HepG2 (cell line): ENCODE data around the gene SLC22A5. TPM values are rescaled to one million over a fixed set of nuclear protein-coding genes. Genes with fewer than 3 reads are reported as not detected.

Experiments used
- CHD2 ChIP-seq: IDR thresholded peaks from 2 replicates; pipeline ENCODE4 v1.6.1; 2011; ENCODE audit warnings: low read depth, low read length, improper control_type of control experiment
- FOXP1 ChIP-seq, 2 experiments: fragments of 450-650 bp in 1 of 2; IDR thresholded peaks; 2 replicates each; pipeline ENCODE4 v1.6.1; 2017 to 2018; ENCODE audit warnings: antibody characterized with exemption in 1 of 2
- HDAC1 ChIP-seq: sonication (generic); formaldehyde crosslinking; IDR thresholded peaks from 2 replicates; pipeline ENCODE4 v1.5.1; 2020; ENCODE audit warnings: mild to moderate bottlenecking, missing genetic modification reagents
- IKZF1 ChIP-seq: fragments of 450-650 bp; IDR thresholded peaks from 2 replicates; pipeline ENCODE4 v1.7.1; 2016
- MBD4 ChIP-seq: IDR thresholded peaks from 2 replicates; pipeline ENCODE4 v1.6.1; 2012; ENCODE audit warnings: low read length, inconsistent platforms, borderline replicate concordance
- MTA1 ChIP-seq: sonication (generic); formaldehyde crosslinking; IDR thresholded peaks from 2 replicates; pipeline ENCODE4 v1.4.0; 2020; ENCODE audit warnings: missing genetic modification reagents, mild to moderate bottlenecking, borderline replicate concordance
- NAIF1 ChIP-seq: sonication (generic); formaldehyde crosslinking; IDR thresholded peaks from 2 replicates; pipeline ENCODE4 v1.5.0; 2020; ENCODE audit warnings: mild to moderate bottlenecking, missing genetic modification reagents, borderline replicate concordance
- NFIC ChIP-seq: IDR thresholded peaks from 2 replicates; pipeline ENCODE4 v1.6.1; 2012; ENCODE audit warnings: mild to moderate bottlenecking, low read length, inconsistent platforms
- POLR2A ChIP-seq, 2 experiments: IDR thresholded peaks; 2 replicates each; pipeline ENCODE4 v1.6.1; 2011; ENCODE audit warnings: low read depth in 2 of 2, low read length in 2 of 2, mild to moderate bottlenecking in 1 of 2, moderate library complexity in 1 of 2; ENCODE audit not compliant: insufficient read depth in 1 of 2
- SNAPC2 ChIP-seq: sonication (generic); formaldehyde crosslinking; IDR thresholded peaks from 2 replicates; pipeline ENCODE4 v1.8.1; 2022; ENCODE audit warnings: mild to moderate bottlenecking, missing genetic modification reagents
- SOX6 ChIP-seq, 2 experiments: fragments of 450-650 bp in 1 of 2; sonication (generic) in 1 of 2; formaldehyde crosslinking in 1 of 2; IDR thresholded peaks; 2 replicates each; pipeline versions ENCODE4 v1.4.0 to v1.6.1; 2017 to 2020; ENCODE audit warnings: antibody characterized with exemption in 1 of 2, mild to moderate bottlenecking in 1 of 2, missing genetic modification reagents in 1 of 2
- ZFP1 ChIP-seq: IDR thresholded peaks from 2 replicates; pipeline ENCODE4 v1.6.1; 2016
- ZNF383 ChIP-seq: sonication (generic); formaldehyde crosslinking; IDR thresholded peaks from 2 replicates; pipeline ENCODE4 v1.4.0; 2020; ENCODE audit warnings: missing genetic modification reagents, mild to moderate bottlenecking, borderline replicate concordance
- ZNF614 ChIP-seq: IDR thresholded peaks from 2 replicates; pipeline ENCODE4 v1.6.1; 2018; ENCODE audit warnings: missing biosample characterization, missing genetic modification reagents, inconsistent platforms, borderline replicate concordance
- polyA plus RNA-seq, 8 experiments: library from polyadenylated mRNA; depleted of rRNA in 3 of 8; stranded (reverse) in 7 of 8; unstranded in 1 of 8; fragments of >200 nt; fragmentation: Illumina TruSeq in 4 of 8; extraction: Trizol in 4 of 8; gene quantifications; 2 replicates each; pipeline versions ENCODE4 v1.2.1 to v1.2.3, GENCODE V29; 2011 to 2016; ENCODE audit warnings: low read depth in 4 of 8, missing spikeins in 1 of 8, mixed read lengths in 1 of 8; ENCODE audit not compliant: insufficient read depth in 1 of 8
- total RNA-seq, 5 experiments: library from RNA; depleted of rRNA; stranded (reverse); fragments of >200 nt; fragmentation: Illumina TruSeq; extraction: Trizol; gene quantifications; 2 replicates each; pipeline ENCODE4 v1.2.3, GENCODE V29; 2016; ENCODE audit warnings: low read depth in 1 of 5
- TF ChIP-seq, protein P1 (sequence below): sonication (generic); formaldehyde crosslinking; IDR thresholded peaks from one replicate; pipeline ENCODE4 v1.5.1; 2020; ENCODE audit warnings: mild to moderate bottlenecking, missing genetic modification reagents; ENCODE audit errors: not compliant biosample characterization
- TF ChIP-seq, protein P2 (sequence below): sonication (generic); formaldehyde crosslinking; IDR thresholded peaks from 2 replicates; pipeline ENCODE4 v1.4.0; 2020; ENCODE audit warnings: missing genetic modification reagents
- TF ChIP-seq, protein P3 (sequence below): sonication (generic); formaldehyde crosslinking; IDR thresholded peaks from 2 replicates; pipeline ENCODE4 v1.4.0; 2020; ENCODE audit warnings: missing genetic modification reagents

Gene SLC22A5
- total and polyA plus RNA-seq, 2 of the 13 experiments (the other 11 are each of a cell fraction or from before 2014, with no cell fraction given) = 7.1 to 15.1 TPM

DNA sequence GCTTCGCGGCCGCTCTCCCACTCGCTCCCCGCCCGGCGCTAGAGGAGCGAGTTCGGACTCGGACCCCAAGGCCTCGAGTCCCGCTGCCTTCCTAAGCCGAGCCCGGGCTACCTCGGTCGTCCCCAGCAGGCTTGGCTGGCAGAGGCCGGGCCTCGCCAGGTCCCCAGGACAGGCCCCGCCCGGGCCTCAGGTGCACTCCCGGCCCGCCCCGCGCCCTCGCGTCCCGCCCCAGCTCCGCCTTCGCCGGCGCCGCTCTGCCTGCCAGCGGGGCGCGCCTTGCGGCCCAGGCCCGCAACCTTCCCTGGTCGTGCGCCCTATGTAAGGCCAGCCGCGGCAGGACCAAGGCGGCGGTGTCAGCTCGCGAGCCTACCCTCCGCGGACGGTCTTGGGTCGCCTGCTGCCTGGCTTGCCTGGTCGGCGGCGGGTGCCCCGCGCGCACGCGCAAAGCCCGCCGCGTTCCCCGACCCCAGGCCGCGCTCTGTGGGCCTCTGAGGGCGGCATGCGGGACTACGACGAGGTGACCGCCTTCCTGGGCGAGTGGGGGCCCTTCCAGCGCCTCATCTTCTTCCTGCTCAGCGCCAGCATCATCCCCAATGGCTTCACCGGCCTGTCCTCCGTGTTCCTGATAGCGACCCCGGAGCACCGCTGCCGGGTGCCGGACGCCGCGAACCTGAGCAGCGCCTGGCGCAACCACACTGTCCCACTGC is at the start of gene SLC22A5 (continued):
- TF ChIP-seq, protein P1, sequence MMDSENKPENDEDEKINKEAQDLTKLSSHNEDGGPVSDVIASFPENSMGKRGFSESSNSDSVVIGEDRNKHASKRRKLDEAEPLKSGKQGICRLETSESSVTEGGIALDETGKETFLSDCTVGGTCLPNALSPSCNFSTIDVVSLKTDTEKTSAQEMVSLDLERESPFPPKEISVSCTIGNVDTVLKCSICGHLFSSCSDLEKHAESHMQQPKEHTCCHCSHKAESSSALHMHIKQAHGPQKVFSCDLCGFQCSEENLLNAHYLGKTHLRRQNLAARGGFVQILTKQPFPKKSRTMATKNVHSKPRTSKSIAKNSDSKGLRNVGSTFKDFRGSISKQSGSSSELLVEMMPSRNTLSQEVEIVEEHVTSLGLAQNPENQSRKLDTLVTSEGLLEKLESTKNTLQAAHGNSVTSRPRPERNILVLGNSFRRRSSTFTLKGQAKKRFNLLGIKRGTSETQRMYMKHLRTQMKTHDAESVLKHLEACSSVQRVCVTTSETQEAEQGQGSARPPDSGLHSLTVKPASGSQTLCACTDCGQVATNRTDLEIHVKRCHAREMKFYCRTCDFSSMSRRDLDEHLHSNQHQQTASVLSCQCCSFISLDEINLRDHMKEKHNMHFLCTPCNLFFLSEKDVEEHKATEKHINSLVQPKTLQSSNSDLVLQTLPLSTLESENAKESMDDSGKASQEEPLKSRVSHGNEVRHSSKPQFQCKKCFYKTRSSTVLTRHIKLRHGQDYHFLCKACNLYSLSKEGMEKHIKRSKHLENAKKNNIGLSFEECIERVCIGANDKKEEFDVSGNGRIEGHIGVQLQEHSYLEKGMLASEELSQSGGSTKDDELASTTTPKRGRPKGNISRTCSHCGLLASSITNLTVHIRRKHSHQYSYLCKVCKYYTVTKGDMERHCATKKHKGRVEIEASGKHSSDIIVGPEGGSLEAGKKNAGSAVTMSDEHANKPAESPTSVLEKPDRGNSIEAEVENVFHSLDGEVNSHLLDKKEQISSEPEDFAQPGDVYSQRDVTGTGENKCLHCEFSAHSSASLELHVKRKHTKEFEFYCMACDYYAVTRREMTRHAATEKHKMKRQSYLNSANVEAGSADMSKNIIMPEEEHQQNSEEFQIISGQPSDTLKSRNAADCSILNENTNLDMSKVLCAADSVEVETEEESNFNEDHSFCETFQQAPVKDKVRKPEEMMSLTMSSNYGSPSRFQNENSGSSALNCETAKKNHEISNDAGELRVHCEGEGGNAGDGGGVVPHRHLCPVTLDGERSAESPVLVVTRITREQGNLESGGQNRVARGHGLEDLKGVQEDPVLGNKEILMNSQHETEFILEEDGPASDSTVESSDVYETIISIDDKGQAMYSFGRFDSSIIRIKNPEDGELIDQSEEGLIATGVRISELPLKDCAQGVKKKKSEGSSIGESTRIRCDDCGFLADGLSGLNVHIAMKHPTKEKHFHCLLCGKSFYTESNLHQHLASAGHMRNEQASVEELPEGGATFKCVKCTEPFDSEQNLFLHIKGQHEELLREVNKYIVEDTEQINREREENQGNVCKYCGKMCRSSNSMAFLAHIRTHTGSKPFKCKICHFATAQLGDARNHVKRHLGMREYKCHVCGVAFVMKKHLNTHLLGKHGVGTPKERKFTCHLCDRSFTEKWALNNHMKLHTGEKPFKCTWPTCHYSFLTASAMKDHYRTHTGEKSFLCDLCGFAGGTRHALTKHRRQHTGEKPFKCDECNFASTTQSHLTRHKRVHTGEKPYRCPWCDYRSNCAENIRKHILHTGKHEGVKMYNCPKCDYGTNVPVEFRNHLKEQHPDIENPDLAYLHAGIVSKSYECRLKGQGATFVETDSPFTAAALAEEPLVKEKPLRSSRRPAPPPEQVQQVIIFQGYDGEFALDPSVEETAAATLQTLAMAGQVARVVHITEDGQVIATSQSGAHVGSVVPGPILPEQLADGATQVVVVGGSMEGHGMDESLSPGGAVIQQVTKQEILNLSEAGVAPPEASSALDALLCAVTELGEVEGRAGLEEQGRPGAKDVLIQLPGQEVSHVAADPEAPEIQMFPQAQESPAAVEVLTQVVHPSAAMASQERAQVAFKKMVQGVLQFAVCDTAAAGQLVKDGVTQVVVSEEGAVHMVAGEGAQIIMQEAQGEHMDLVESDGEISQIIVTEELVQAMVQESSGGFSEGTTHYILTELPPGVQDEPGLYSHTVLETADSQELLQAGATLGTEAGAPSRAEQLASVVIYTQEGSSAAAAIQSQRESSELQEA = peak; percentile 58
- TF ChIP-seq CHD2 (no peak), ZNF383 (CRISPR knock-in tag) (peak; percentile 47; the same call in 1 of the 2 replicates), ZFP1 (CRISPR knock-in tag) (no peak), SOX6 (IDR thresholded peaks at IDR 0.05) (no peak), SOX6 (CRISPR knock-in tag; IDR thresholded peaks at IDR 0.05) (no peak), SNAPC2 (CRISPR knock-in tag) (peak; percentile 92), POLR2A (IDR thresholded peaks at IDR 0.05; ENCODE audit: insufficient read depth in 1 of 2, low read depth in 2 of 2, low read length in 2 of 2) (peak; percentile 68 to 72), FOXP1 (IDR thresholded peaks at IDR 0.05) (no peak), FOXP1 (CRISPR knock-in tag; IDR thresholded peaks at IDR 0.05) (no peak), IKZF1 (no peak), NAIF1 (CRISPR knock-in tag) (0 out of 2 replicates have a peak, but pooled peaks have one; percentile 66), HDAC1 (no peak; the same call in 1 of the 2 replicates), NFIC (no peak), MBD4 (no peak), MTA1 (peak; percentile 52; the same call in 1 of the 2 replicates), ZNF614 (CRISPR knock-in tag) (no peak)
- TF ChIP-seq, protein P2, sequence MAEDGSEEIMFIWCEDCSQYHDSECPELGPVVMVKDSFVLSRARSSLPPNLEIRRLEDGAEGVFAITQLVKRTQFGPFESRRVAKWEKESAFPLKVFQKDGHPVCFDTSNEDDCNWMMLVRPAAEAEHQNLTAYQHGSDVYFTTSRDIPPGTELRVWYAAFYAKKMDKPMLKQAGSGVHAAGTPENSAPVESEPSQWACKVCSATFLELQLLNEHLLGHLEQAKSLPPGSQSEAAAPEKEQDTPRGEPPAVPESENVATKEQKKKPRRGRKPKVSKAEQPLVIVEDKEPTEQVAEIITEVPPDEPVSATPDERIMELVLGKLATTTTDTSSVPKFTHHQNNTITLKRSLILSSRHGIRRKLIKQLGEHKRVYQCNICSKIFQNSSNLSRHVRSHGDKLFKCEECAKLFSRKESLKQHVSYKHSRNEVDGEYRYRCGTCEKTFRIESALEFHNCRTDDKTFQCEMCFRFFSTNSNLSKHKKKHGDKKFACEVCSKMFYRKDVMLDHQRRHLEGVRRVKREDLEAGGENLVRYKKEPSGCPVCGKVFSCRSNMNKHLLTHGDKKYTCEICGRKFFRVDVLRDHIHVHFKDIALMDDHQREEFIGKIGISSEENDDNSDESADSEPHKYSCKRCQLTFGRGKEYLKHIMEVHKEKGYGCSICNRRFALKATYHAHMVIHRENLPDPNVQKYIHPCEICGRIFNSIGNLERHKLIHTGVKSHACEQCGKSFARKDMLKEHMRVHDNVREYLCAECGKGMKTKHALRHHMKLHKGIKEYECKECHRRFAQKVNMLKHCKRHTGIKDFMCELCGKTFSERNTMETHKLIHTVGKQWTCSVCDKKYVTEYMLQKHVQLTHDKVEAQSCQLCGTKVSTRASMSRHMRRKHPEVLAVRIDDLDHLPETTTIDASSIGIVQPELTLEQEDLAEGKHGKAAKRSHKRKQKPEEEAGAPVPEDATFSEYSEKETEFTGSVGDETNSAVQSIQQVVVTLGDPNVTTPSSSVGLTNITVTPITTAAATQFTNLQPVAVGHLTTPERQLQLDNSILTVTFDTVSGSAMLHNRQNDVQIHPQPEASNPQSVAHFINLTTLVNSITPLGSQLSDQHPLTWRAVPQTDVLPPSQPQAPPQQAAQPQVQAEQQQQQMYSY (CRISPR knock-in tag) = peak; percentile 51; the same call in 1 of the 2 replicates
- TF ChIP-seq, protein P3, sequence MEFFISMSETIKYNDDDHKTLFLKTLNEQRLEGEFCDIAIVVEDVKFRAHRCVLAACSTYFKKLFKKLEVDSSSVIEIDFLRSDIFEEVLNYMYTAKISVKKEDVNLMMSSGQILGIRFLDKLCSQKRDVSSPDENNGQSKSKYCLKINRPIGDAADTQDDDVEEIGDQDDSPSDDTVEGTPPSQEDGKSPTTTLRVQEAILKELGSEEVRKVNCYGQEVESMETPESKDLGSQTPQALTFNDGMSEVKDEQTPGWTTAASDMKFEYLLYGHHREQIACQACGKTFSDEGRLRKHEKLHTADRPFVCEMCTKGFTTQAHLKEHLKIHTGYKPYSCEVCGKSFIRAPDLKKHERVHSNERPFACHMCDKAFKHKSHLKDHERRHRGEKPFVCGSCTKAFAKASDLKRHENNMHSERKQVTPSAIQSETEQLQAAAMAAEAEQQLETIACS = peak; percentile 73; the same call in 1 of the 2 replicates
